Measurements from ENCODE around the gene OOSP4A.
"Not testable (repeated sequence)": the region's sequence is repeated elsewhere in the genome, so short reads cannot be mapped to it uniquely, and the experiment has no call there.

- TF ChIP-seq POLR2A (IDR thresholded peaks at IDR 0.05): not testable (repeated sequence)
- TF ChIP-seq, protein P1, sequence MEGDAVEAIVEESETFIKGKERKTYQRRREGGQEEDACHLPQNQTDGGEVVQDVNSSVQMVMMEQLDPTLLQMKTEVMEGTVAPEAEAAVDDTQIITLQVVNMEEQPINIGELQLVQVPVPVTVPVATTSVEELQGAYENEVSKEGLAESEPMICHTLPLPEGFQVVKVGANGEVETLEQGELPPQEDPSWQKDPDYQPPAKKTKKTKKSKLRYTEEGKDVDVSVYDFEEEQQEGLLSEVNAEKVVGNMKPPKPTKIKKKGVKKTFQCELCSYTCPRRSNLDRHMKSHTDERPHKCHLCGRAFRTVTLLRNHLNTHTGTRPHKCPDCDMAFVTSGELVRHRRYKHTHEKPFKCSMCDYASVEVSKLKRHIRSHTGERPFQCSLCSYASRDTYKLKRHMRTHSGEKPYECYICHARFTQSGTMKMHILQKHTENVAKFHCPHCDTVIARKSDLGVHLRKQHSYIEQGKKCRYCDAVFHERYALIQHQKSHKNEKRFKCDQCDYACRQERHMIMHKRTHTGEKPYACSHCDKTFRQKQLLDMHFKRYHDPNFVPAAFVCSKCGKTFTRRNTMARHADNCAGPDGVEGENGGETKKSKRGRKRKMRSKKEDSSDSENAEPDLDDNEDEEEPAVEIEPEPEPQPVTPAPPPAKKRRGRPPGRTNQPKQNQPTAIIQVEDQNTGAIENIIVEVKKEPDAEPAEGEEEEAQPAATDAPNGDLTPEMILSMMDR (IDR thresholded peaks at IDR 0.05): not testable (repeated sequence)
Observed at GRCh38 chr11:59982037-59982436, 18.2 kb downstream of the OOSP4A start.
